Cerebellar cortex (tissue), 1 donor: ENCODE data around the gene FAM184B.

Source experiments
- DNase-seq: peaks from one replicate; pipeline ENCODE4 v3.0.0-alpha.2; 2015; ENCODE audit warnings: low spot score

Gene FAM184B

GRCh38 chr4:17635056-17635455 is 146.4 kb downstream of the FAM184B start:
- no peak for DNase-seq

- no peak for DNase-seq
Measured at GRCh38 chr4:17633600-17633999, 147.8 kb downstream of the FAM184B start.

DNA sequence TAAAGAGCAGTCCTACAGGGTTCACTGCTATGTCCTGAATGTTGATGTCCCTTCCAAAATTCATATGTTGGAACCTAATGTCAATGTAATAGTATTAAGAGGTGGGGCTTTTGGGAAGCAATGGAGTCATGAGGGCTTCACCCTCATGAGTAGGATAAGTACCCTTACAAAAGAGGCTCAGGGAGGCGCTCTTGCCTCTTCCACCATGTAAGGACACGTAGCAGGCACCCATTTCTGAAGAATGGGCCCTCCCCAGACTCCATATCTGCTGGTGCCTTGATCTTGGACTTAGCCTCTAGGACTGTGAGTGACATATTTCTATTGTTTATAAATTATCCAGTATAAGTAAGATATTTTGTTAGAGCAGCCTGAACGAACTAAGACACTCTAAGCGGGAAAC is 151.2 kb downstream of the FAM184B start:
- no peak for DNase-seq

DNA sequence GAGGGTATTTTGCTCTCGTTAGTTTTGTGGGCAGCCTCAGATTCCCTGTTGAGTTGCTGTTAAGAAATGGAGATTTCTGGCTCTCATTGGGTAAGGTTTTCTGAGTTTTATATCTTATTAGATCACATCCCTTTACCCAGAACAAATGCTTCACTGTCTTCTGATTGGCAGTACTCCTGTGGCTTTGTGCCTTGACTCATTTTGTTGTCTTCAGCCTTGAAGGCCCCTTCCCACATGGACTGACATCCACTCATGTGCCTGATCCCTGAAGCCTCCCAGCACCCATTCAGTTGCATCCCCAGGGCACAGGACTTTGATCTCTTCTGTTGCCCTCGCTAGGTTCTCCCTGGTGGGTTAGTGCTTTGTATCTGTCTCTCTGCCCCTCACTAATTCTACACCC is 156.6 kb downstream of the FAM184B start:
- DNase-seq: no peak

DNA sequence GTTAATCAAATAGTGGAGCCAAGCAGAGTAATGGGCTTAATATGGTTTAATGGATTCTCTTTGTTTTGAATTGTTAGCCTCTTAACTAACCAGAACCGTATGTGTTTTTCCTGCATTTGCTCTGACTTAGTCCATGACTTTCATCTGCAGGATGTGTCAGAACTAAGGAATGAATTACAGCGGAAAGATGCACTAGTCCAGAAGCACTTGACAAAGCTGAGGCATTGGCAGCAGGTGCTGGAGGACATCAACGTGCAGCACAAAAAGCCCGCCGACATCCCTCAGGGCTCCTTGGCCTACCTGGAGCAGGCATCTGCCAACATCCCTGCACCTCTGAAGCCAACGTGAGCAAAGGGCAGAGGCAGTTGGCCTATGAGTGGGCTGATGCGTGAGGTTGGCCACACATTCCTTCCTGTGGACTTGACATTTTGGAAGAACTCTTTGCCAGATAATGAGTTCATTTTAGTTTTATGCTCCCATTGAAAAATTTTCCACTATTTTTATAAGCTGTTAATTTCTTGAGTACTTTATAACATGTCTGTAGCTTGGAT is 157.9 kb downstream of the FAM184B start:
- no peak for DNase-seq

DNA sequence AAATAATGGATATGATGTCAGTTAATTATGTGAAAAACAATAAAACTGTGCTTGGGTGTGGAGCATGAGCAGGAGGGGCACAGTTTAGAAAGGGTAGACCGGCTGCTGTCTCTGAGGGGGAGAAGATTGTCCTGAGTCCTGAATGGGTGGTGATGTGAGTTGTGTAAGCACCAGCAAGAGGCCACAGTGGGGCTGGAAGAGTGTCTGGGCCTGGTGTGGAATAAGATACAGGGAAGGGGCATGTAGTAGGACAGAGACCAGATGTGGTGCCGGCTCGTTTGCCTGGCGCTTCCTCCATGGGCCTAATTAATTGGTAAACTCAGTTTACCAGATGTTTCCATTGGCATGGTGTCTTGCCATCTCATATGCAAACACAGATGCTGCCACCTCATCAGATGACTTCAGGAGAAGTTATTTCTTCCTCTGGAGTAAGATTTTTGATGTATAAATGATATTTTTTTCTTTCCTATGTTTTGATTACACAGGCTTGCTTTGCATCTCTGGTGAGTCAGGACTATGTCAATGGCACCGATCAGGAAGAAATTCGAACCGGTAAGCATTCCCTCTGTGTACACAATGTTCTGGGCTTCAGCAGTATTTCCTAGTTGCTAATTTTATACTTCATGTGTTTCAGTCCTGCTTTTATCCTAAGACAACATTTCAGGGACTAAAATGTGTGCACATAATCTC is 161.9 kb downstream of the FAM184B start:
- DNase-seq: no peak

GRCh38 chr4:17618926-17619325 is 162.5 kb downstream of the FAM184B start:
- no peak for DNase-seq

DNA sequence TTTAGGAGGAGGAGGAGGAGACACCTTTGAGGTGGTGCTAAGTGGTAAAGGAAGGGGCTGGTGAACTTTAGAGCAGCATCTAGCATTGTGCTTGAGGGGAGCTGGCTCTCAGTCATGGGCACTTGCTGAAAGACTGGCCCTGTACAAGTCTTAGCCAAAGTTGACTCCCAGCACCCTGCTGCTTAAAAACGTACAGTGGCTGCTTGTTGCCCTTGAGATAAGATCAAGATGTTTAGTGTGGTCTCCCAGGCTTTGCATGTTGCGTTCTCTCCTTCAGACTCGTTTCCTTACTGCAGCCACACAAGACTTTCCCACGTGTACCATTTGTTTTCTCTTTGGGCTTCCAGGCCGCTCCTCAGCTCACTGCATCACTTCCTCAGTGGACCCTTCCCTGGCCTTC is 165.1 kb downstream of the FAM184B start:
- DNase-seq: no peak

- peak; percentile 96 for DNase-seq
Measured at GRCh38 chr4:17614416-17615299, 166.8 kb downstream of the FAM184B start, which contains the start of gene MED28. Gene MED28, plus strand, starts transcription at chr4:17614641. Its CDS starts 14 bp downstream, at chr4:17614655.

- no peak for DNase-seq
Measured at GRCh38 chr4:17613761-17614415, 167.5 kb downstream of the FAM184B start.

GRCh38 chr4:17605236-17605635 is 176.2 kb downstream of the FAM184B start:
- no peak for DNase-seq

DNA sequence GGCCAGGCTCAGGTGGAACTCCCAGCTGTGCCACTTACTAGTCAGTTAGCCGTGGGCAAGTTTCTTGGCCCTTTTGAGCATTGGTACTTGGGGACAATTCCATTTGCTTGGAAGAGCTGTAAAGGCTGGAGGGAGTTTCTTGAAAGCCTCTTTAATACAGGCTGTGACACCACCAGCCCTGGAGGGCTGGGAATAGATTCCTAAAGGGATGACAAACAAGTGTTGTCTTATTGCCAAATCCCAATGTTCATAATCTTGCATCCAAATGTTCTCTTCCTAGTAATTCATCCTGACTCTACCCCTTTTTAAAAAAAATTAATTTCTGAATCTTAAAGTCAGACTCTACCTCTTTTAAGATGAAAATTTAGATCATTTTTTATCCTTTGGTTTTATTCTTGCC is 181.6 kb downstream of the FAM184B start:
- DNase-seq: no peak

- peak; percentile 28 for DNase-seq
Measured at GRCh38 chr4:17597517-17597916, 183.9 kb downstream of the FAM184B start.

- no peak for DNase-seq
Measured at GRCh38 chr4:17595471-17596005, 185.9 kb downstream of the FAM184B start.

DNA sequence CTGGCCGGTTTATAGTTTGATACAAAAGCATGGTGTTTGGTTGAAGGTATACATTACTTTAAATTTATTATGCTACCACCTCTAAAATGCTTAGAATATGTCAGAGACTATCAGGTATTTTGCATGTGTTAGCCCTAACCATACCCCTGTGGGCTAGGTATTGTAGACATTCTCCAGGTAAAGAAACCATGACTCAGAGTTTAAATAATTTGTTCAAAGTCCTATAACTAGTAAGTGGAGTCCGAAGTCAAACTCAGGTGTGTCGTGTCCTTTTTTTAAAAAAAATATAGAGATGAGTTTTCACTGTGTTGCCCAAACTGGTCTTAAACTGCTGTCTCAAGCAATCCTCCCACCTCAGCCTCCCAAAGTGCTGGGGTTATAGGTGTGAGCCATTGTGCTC is 192.1 kb downstream of the FAM184B start:
- no peak for DNase-seq

DNA sequence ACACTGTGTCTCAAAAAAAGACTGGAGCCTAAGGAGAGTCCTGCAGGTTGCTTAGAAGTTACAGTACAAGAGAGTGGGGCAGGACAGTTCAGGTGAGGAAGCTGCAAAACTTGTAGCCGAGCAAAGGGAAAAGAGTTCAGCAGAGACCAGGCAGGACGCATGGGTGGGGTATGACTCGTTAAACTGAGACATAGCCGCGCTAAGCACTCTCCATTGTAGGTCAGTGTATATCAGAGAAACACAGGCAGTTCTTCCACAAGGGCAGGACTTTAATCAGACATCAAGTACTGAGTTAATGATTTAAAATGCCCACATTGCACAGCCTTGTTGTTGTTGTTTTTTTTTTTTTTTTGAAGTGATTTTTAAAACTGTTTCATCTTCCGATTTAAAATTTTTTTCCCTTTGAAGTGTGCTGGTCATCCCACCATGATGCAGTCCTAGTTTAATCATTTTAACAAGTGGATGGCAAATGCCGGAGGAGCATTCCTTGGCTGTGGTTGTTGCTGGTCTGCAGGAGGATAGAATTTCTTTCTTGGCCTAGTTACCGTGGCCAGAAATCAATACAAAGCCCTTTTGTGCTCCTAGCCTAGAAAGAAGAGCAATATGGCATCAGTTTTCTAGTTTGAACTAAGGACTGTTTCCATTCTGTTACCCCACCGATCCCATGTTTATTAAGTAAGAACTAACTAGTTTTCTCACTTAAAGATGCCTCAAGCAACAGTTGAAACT is 194.2 kb downstream of the FAM184B start:
- no peak for DNase-seq

GRCh38 chr4:17584521-17585213 is 196.8 kb downstream of the FAM184B start:
- no peak for DNase-seq

- no peak for DNase-seq
Measured at GRCh38 chr4:17583941-17584340, 197.5 kb downstream of the FAM184B start.

GRCh38 chr4:17583276-17583675 is 198.1 kb downstream of the FAM184B start:
- peak; percentile 43 for DNase-seq

GRCh38 chr4:17580969-17581368 is 200.5 kb downstream of the FAM184B start:
- no peak for DNase-seq
